ENCODE data around the gene HLA-DMA. TPM values are rescaled to one million over a fixed set of nuclear protein-coding genes. Genes with fewer than 3 reads are reported as not detected.

HLA-DMA gene
- total and polyA plus RNA-seq, 4 donors, result 6.2 to 15.1 (median 8.9) TPM

DNA sequence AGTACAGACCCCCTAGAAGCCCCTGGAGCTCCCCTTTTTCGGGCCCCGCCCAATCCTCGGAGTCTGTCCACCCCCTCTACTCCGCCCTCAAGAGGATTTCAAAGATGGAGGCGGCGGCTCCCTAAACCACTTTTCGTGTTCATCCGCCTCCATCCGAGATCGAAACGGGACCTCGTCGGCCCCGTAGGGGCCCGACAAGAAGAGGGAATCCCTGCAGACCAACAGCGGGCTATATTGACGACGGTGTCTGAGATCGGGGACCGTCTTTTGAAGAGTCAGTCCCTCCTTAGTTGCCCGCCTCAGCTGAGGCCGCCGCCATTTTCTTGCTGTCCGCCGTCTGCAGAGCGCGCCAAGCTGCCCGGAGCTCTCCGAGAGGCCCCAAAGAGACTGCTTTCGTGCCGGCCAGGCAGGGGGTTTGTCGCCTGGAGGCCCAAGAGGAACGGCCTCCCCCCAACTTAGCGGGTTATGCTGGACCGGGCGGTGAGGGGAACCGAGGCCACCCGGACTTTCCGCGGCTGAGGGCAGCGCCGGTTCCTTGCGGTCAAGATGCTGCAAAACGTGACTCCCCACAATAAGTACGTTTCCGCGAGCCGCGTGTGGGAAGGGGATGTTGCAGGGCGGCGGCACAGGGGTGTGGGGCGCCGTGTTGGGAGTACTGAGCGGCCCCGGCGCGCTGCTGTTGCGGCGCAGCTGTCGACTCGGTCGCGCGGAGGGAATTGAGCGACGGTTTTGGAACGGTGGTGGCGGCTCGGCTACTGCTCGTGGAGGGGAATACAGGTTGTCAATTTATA, 19.7 kb upstream of the HLA-DMA start:
- TF ChIP-seq RXRA (IDR thresholded peaks at IDR 0.05) (no peak), SP1 (IDR thresholded peaks at IDR 0.05) (no peak), TAF1 (conservative IDR thresholded peaks at IDR 0.05) (peak; percentile 84), YY1 (IDR thresholded peaks at IDR 0.05) (peak; percentile 84), JUND (IDR thresholded peaks at IDR 0.05) (no peak)
- peaks cover 15 to 33% (median 26%) of the 10 kb centered on the region in 4 donors for H3K36me3 ChIP-seq (ENCODE audit: control insufficient read depth in 4 of 4, insufficient read depth in 3 of 4, low read depth in 1 of 4, low read length in 3 of 4)
- peak overlapping the region; percentile 88 to 98 (median 95) for H3K4me3 ChIP-seq (ENCODE audit: low read depth in 1 of 3, low read length in 3 of 3)
- peaks cover 1 to 37% (median 33%) of the 10 kb centered on the region in 4 donors for H3K4me1 ChIP-seq (ENCODE audit: control insufficient read depth in 4 of 4, insufficient read depth in 4 of 4, low read length in 3 of 4)
- H3K9ac ChIP-seq (ENCODE audit: low read depth in 1 of 2, low read length in 2 of 2), result peak overlapping the region; percentile 84 to 91
- H3K27me3 ChIP-seq (ENCODE audit: control insufficient read depth in 4 of 4, insufficient read depth in 4 of 4, low read length in 3 of 4), result no peaks in the 10 kb centered on the region
- DNase-seq (ENCODE audit: low spot score), result no peak
- H3K9me3 ChIP-seq (ENCODE audit: control insufficient read depth in 4 of 4, low read length in 3 of 4), result no peaks in the 10 kb centered on the region
- H3K27ac ChIP-seq (ENCODE audit: low read depth in 1 of 2, low read length in 2 of 2), result peak overlapping the region; percentile 51 to 100
- WGBS, result under 1% methylated on average over 70 of the region's 70 CpGs

DNA sequence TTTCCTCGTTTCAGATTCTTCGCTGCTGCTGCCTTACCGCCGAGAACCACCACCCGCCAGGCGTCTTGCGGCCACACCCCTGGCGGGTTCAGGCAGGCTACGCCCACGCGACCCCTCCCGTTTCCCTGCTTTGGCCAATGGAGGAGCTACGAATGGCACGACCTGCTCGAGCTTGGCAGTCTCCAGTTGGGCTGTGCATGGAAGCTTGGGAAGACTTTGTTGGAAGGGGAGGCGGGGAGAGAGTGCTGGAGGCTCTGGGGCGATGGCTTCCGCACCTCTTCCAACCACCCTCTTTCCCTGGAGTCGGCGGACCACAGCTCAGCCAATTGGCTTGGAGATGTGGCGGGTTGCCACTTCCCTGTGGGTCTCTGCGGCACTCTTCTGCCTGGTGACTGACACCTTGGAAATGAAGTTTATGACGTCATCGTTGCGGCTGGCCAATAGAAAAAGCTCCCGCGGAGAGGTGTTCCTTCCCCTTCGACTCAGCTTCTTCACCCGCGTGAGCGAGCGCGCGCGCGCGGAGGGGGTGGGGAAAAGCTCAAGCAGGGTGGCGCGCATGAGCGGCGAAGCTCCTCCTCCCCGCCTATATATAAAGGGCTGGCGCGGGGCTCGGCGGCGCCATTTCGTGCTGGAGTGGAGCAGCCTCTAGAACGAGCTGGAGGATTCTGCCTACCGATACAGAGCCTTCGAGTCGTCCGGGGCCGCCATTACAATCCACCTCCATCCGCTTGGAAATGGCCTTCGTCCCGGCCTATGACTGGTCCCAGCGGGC, 18.9 kb upstream of the HLA-DMA start:
- no peaks in the 10 kb centered on the region for H3K27me3 ChIP-seq (ENCODE audit: control insufficient read depth in 4 of 4, insufficient read depth in 4 of 4, low read length in 3 of 4)
- peak; percentile 99 for DNase-seq (ENCODE audit: low spot score)
- peaks cover 1 to 36% (median 30%) of the 10 kb centered on the region in 4 donors for H3K4me1 ChIP-seq (ENCODE audit: control insufficient read depth in 4 of 4, insufficient read depth in 4 of 4, low read length in 3 of 4)
- under 1% methylated on average over 58 of the region's 58 CpGs for WGBS
- peak; percentile 73 to 74 for TF ChIP-seq RXRA (IDR thresholded peaks at IDR 0.05)
- peak; percentile 91 for TF ChIP-seq SP1 (IDR thresholded peaks at IDR 0.05)
- peak; percentile 42 for TF ChIP-seq FOXA1 (IDR thresholded peaks at IDR 0.05)
- TF ChIP-seq, protein P1, sequence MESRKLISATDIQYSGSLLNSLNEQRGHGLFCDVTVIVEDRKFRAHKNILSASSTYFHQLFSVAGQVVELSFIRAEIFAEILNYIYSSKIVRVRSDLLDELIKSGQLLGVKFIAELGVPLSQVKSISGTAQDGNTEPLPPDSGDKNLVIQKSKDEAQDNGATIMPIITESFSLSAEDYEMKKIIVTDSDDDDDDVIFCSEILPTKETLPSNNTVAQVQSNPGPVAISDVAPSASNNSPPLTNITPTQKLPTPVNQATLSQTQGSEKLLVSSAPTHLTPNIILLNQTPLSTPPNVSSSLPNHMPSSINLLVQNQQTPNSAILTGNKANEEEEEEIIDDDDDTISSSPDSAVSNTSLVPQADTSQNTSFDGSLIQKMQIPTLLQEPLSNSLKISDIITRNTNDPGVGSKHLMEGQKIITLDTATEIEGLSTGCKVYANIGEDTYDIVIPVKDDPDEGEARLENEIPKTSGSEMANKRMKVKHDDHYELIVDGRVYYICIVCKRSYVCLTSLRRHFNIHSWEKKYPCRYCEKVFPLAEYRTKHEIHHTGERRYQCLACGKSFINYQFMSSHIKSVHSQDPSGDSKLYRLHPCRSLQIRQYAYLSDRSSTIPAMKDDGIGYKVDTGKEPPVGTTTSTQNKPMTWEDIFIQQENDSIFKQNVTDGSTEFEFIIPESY (IDR thresholded peaks at IDR 0.05), result peak; percentile 69
- TF ChIP-seq HNF4A (conservative IDR thresholded peaks at IDR 0.05), result peak; percentile 2 to 51
- TF ChIP-seq, protein P2, sequence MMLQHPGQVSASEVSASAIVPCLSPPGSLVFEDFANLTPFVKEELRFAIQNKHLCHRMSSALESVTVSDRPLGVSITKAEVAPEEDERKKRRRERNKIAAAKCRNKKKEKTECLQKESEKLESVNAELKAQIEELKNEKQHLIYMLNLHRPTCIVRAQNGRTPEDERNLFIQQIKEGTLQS (IDR thresholded peaks at IDR 0.05), result peak; percentile 44
- TF ChIP-seq RAD21 (IDR thresholded peaks at IDR 0.05), result no peak
- TF ChIP-seq JUND (IDR thresholded peaks at IDR 0.05), result peak; percentile 84 to 90
- TF ChIP-seq NR2F2 (IDR thresholded peaks at IDR 0.05), result peak; percentile 78
- peak in 1 of 2 donors; percentile 63 for TF ChIP-seq GABPA (IDR thresholded peaks at IDR 0.05 in 1 of 2, conservative IDR thresholded peaks at IDR 0.05 in 1 of 2)
- TF ChIP-seq, protein P3, sequence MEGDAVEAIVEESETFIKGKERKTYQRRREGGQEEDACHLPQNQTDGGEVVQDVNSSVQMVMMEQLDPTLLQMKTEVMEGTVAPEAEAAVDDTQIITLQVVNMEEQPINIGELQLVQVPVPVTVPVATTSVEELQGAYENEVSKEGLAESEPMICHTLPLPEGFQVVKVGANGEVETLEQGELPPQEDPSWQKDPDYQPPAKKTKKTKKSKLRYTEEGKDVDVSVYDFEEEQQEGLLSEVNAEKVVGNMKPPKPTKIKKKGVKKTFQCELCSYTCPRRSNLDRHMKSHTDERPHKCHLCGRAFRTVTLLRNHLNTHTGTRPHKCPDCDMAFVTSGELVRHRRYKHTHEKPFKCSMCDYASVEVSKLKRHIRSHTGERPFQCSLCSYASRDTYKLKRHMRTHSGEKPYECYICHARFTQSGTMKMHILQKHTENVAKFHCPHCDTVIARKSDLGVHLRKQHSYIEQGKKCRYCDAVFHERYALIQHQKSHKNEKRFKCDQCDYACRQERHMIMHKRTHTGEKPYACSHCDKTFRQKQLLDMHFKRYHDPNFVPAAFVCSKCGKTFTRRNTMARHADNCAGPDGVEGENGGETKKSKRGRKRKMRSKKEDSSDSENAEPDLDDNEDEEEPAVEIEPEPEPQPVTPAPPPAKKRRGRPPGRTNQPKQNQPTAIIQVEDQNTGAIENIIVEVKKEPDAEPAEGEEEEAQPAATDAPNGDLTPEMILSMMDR (IDR thresholded peaks at IDR 0.05; ENCODE audit: low read depth, low read length, missing input control), result no peak
- peak; percentile 98 to 99 for TF ChIP-seq EGR1 (IDR thresholded peaks at IDR 0.05; ENCODE audit: low read depth in 2 of 2)
- TF ChIP-seq, protein P4, sequence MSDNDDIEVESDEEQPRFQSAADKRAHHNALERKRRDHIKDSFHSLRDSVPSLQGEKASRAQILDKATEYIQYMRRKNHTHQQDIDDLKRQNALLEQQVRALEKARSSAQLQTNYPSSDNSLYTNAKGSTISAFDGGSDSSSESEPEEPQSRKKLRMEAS (IDR thresholded peaks at IDR 0.05), result peak; percentile 96
- TF ChIP-seq HNF4G (IDR thresholded peaks at IDR 0.05), result peak; percentile 0
- peak; percentile 97 for TF ChIP-seq YY1 (IDR thresholded peaks at IDR 0.05)
- TF ChIP-seq FOXA2 (IDR thresholded peaks at IDR 0.05), result no peak
- peak; percentile 100 for TF ChIP-seq TAF1 (conservative IDR thresholded peaks at IDR 0.05)
- TF ChIP-seq, protein P5, sequence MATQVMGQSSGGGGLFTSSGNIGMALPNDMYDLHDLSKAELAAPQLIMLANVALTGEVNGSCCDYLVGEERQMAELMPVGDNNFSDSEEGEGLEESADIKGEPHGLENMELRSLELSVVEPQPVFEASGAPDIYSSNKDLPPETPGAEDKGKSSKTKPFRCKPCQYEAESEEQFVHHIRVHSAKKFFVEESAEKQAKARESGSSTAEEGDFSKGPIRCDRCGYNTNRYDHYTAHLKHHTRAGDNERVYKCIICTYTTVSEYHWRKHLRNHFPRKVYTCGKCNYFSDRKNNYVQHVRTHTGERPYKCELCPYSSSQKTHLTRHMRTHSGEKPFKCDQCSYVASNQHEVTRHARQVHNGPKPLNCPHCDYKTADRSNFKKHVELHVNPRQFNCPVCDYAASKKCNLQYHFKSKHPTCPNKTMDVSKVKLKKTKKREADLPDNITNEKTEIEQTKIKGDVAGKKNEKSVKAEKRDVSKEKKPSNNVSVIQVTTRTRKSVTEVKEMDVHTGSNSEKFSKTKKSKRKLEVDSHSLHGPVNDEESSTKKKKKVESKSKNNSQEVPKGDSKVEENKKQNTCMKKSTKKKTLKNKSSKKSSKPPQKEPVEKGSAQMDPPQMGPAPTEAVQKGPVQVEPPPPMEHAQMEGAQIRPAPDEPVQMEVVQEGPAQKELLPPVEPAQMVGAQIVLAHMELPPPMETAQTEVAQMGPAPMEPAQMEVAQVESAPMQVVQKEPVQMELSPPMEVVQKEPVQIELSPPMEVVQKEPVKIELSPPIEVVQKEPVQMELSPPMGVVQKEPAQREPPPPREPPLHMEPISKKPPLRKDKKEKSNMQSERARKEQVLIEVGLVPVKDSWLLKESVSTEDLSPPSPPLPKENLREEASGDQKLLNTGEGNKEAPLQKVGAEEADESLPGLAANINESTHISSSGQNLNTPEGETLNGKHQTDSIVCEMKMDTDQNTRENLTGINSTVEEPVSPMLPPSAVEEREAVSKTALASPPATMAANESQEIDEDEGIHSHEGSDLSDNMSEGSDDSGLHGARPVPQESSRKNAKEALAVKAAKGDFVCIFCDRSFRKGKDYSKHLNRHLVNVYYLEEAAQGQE (IDR thresholded peaks at IDR 0.05), result peak; percentile 95
- peak overlapping the region; percentile 99 to 100 for H3K27ac ChIP-seq (ENCODE audit: low read depth in 1 of 2, low read length in 2 of 2)
- H3K9me3 ChIP-seq (ENCODE audit: control insufficient read depth in 4 of 4, low read length in 3 of 4), result no peaks in the 10 kb centered on the region
- peaks cover 10 to 25% (median 19%) of the 10 kb centered on the region in 4 donors for H3K36me3 ChIP-seq (ENCODE audit: control insufficient read depth in 4 of 4, insufficient read depth in 3 of 4, low read depth in 1 of 4, low read length in 3 of 4)
- H3K9ac ChIP-seq (ENCODE audit: low read depth in 1 of 2, low read length in 2 of 2), result peak overlapping the region; percentile 96 to 100
- peak overlapping the region; percentile 88 to 98 (median 95) for H3K4me3 ChIP-seq (ENCODE audit: low read depth in 1 of 3, low read length in 3 of 3)

Data from liver (tissue), 9 donors.